Measurements from ENCODE around the gene ARL14EPL.

GRCh38 chr5:115995351-115995750, 36.9 kb upstream of the ARL14EPL start:
- TF ChIP-seq ZC3H10 (CRISPR knock-in tag; IDR thresholded peaks at IDR 0.05) (no peak), PATZ1 (CRISPR knock-in tag; IDR thresholded peaks at IDR 0.05; ENCODE audit: borderline replicate concordance) (no peak), POU6F1 (CRISPR knock-in tag; IDR thresholded peaks at IDR 0.05; ENCODE audit: borderline replicate concordance, low read depth) (no peak), RARB (CRISPR knock-in tag; IDR thresholded peaks at IDR 0.05) (no peak), PPARA (CRISPR knock-in tag; IDR thresholded peaks at IDR 0.05; ENCODE audit: borderline replicate concordance) (no peak), CREB5 (CRISPR knock-in tag; IDR thresholded peaks at IDR 0.05; ENCODE audit: low read depth) (no peak), ESRRG (CRISPR knock-in tag; IDR thresholded peaks at IDR 0.05) (no peak), ZFP30 (CRISPR knock-in tag; IDR thresholded peaks at IDR 0.05) (no peak)
